Neural cell (in vitro differentiated cells): Measurements from ENCODE around the gene GRIA3.

Source experiments
- CTCF ChIP-seq: fragments of 450-650 bp; IDR thresholded peaks from 2 replicates; pipeline ENCODE4 v1.5.1; 2014; ENCODE audit warnings: antibody characterized with exemption, mild to moderate bottlenecking, moderate library complexity; ENCODE audit not compliant: poor library complexity, severe bottlenecking
- EP300 ChIP-seq: fragments of 450-650 bp; conservative IDR thresholded peaks from 2 replicates; pipeline ENCODE4 v1.6.1; 2014; ENCODE audit warnings: antibody characterized with exemption, mild to moderate bottlenecking, moderate library complexity; ENCODE audit not compliant: poor library complexity, severe bottlenecking
- EZH2 ChIP-seq: fragments of 200-600, 300-800 bp; shearing (Covaris generic), sonication (generic); IDR thresholded peaks from 2 replicates; pipeline ENCODE4 v1.6.1; 2014; ENCODE audit warnings: antibody characterized with exemption, low read length, borderline replicate concordance, mild to moderate bottlenecking; ENCODE audit not compliant: insufficient read depth, poor library complexity, severe bottlenecking
- MXI1 ChIP-seq: fragments of 450-650 bp; conservative IDR thresholded peaks from 2 replicates; pipeline ENCODE4 v1.6.1; 2014; ENCODE audit warnings: antibody characterized with exemption, mild to moderate bottlenecking; ENCODE audit not compliant: poor library complexity, severe bottlenecking
- POLR2AphosphoS5 ChIP-seq: IDR thresholded peaks from 2 replicates; pipeline ENCODE4 v1.6.1; 2012
- RAD21 ChIP-seq: fragments of 450-650 bp; conservative IDR thresholded peaks from 2 replicates; pipeline ENCODE4 v1.6.1; 2014; ENCODE audit warnings: antibody characterized with exemption, mild to moderate bottlenecking, moderate library complexity
- TAF1 ChIP-seq: IDR thresholded peaks from 2 replicates; pipeline ENCODE4 v1.6.1; 2012; ENCODE audit warnings: low read depth
- TF ChIP-seq, protein P1 (sequence below): IDR thresholded peaks from 2 replicates; pipeline ENCODE4 v1.6.1; 2012; ENCODE audit warnings: borderline replicate concordance

- TF ChIP-seq CTCF = no peak
- TF ChIP-seq EZH2 = no peak
- TF ChIP-seq MXI1 = no peak
- no peak for TF ChIP-seq RAD21
- no peak for TF ChIP-seq POLR2AphosphoS5
- no peak for TF ChIP-seq TAF1
- no peak for TF ChIP-seq EP300
- TF ChIP-seq, protein P1, sequence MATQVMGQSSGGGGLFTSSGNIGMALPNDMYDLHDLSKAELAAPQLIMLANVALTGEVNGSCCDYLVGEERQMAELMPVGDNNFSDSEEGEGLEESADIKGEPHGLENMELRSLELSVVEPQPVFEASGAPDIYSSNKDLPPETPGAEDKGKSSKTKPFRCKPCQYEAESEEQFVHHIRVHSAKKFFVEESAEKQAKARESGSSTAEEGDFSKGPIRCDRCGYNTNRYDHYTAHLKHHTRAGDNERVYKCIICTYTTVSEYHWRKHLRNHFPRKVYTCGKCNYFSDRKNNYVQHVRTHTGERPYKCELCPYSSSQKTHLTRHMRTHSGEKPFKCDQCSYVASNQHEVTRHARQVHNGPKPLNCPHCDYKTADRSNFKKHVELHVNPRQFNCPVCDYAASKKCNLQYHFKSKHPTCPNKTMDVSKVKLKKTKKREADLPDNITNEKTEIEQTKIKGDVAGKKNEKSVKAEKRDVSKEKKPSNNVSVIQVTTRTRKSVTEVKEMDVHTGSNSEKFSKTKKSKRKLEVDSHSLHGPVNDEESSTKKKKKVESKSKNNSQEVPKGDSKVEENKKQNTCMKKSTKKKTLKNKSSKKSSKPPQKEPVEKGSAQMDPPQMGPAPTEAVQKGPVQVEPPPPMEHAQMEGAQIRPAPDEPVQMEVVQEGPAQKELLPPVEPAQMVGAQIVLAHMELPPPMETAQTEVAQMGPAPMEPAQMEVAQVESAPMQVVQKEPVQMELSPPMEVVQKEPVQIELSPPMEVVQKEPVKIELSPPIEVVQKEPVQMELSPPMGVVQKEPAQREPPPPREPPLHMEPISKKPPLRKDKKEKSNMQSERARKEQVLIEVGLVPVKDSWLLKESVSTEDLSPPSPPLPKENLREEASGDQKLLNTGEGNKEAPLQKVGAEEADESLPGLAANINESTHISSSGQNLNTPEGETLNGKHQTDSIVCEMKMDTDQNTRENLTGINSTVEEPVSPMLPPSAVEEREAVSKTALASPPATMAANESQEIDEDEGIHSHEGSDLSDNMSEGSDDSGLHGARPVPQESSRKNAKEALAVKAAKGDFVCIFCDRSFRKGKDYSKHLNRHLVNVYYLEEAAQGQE = no peak
Measured at GRCh38 chrX:123337886-123338639, 154.0 kb downstream of the GRIA3 start.
